GM12878 (cell line): Measurements from ENCODE around the gene CCDC6. TPM values are rescaled to one million over a fixed set of nuclear protein-coding genes. Genes with fewer than 3 reads are reported as not detected.

Experiments used
- ATAC-seq: fragments of 200-7000 bp; cut with Tn5 transposase; 3 replicates; pipeline ENCODE4 v1.9.1; 2020; ENCODE audit warnings: mild to moderate bottlenecking, moderate library complexity
- BruUV-seq: library from RNA; stranded (reverse); fragments of 400-500 nt; replicated peaks from 2 replicates; lab custom pipeline; 2021; lab: Mats Ljungman, UMichigan
- CTCF ChIA-PET: fragments of 300-600 bp; sonication (Branson Sonifier 250); formaldehyde crosslinking; extraction: SDS; loops from one replicate; lab custom pipeline; 2021; ENCODE audit warnings: inconsistent platforms; lab: Yijun Ruan, JAX
- POLR2A ChIA-PET: fragments of 350-600 bp; formaldehyde crosslinking; extraction: SDS; loops from one replicate; lab custom pipeline; 2021; ENCODE audit warnings: inconsistent platforms; lab: Charles Lee
- RAD21 ChIA-PET: fragments of 300-600 bp; sonication (Branson Sonifier 250); formaldehyde crosslinking; loops from one replicate; lab custom pipeline; 2023; ENCODE audit warnings: antibody characterized with exemption; ENCODE audit not compliant: unreplicated experiment; lab: Charles Lee
- SMC1A ChIA-PET: fragments of 300-600 bp; sonication (Branson Sonifier 250); formaldehyde crosslinking; loops from one replicate; lab custom pipeline; 2023; ENCODE audit not compliant: unreplicated experiment, uncharacterized antibody; lab: Charles Lee
- DNase-seq: peaks from one replicate; pipeline ENCODE4 v3.0.0-alpha.2; 2011; ENCODE audit warnings: low read depth, low spot score
- FAIRE-seq: peaks from 3 replicates; lab custom pipeline; 2011; peaks lifted over from hg19 to GRCh38; lab: Jason Lieb, UNC
- H2AFZ ChIP-seq: 2 replicates; pipeline ENCODE4 v1.6.0; 2011; ENCODE audit warnings: low read depth, low read length, control low read depth; ENCODE audit not compliant: control insufficient read depth
- H3K27ac ChIP-seq: 2 replicates; pipeline ENCODE4 v1.5.1; 2011; ENCODE audit warnings: control low read depth; ENCODE audit not compliant: control insufficient read depth, insufficient read depth
- H3K27me3 ChIP-seq, 2 experiments: replicated peaks in 1 of 2; 2 replicates each; pipeline versions ENCODE4 v1.6.0 to v1.6.1; 2011; ENCODE audit warnings: low read length in 1 of 2; ENCODE audit not compliant: control insufficient read depth in 2 of 2, insufficient read depth in 2 of 2
- H3K36me3 ChIP-seq, 2 experiments: 2 replicates each; pipeline ENCODE4 v1.5.1; 2011; ENCODE audit warnings: low read length in 1 of 2; ENCODE audit not compliant: control insufficient read depth in 2 of 2, insufficient read depth in 2 of 2
- H3K4me1 ChIP-seq: 2 replicates; pipeline ENCODE4 v1.6.1; 2011; ENCODE audit warnings: mild to moderate bottlenecking, low read length, moderate library complexity, mixed read lengths; ENCODE audit not compliant: control insufficient read depth, insufficient read depth
- H3K4me2 ChIP-seq: 2 replicates; pipeline ENCODE4 v1.6.0; 2011; ENCODE audit warnings: control low read depth; ENCODE audit not compliant: control insufficient read depth, insufficient read depth
- H3K4me3 ChIP-seq: fragments of 200-600 bp; sonication (generic); 2 replicates; pipeline ENCODE4 v1.5.1; 2016
- H3K79me2 ChIP-seq: 2 replicates; pipeline ENCODE4 v1.6.0; 2011; ENCODE audit warnings: low read length; ENCODE audit not compliant: control insufficient read depth, insufficient read depth
- H3K9ac ChIP-seq: 2 replicates; pipeline ENCODE4 v1.8.0; 2011; ENCODE audit warnings: low read length, control low read depth, mixed read lengths; ENCODE audit not compliant: control insufficient read depth, insufficient read depth
- H3K9me3 ChIP-seq: replicated peaks from 3 replicates; pipeline ENCODE4 v1.5.1; 2011; ENCODE audit warnings: mild to moderate bottlenecking, low read length; ENCODE audit not compliant: control insufficient read depth, insufficient read depth
- H4K20me1 ChIP-seq: 2 replicates; pipeline ENCODE4 v1.6.0; 2011; ENCODE audit not compliant: control insufficient read depth, insufficient read depth
- BHLHE40 ChIP-seq, 2 experiments: fragments of 450-650 bp in 1 of 2; IDR thresholded peaks; 2 replicates each; pipeline ENCODE4 v1.6.1; 2011 to 2017; ENCODE audit warnings: low read depth in 2 of 2, borderline replicate concordance in 1 of 2, improper control_type of control experiment in 1 of 2, low read length in 1 of 2, mild to moderate bottlenecking in 1 of 2
- CBX5 ChIP-seq: sonication (generic); IDR thresholded peaks from 2 replicates; pipeline ENCODE4 v1.6.1; 2016; ENCODE audit warnings: low read depth, moderate library complexity, mild to moderate bottlenecking, inconsistent platforms
- E2F4 ChIP-seq: IDR thresholded peaks from 2 replicates; pipeline ENCODE4 v1.6.1; 2012; ENCODE audit warnings: low read depth, low read length, improper control_type of control experiment
- GABPA ChIP-seq: IDR thresholded peaks from 2 replicates; pipeline ENCODE4 v1.6.1; 2014; ENCODE audit warnings: antibody characterized with exemption, low read depth, mild to moderate bottlenecking, inconsistent platforms
- IRF4 ChIP-seq: IDR thresholded peaks from 2 replicates; pipeline ENCODE4 v1.6.1; 2011; ENCODE audit warnings: low read depth, low read length
- JUNB ChIP-seq: IDR thresholded peaks from 2 replicates; pipeline ENCODE4 v1.6.1; 2016; ENCODE audit warnings: antibody characterized with exemption, mild to moderate bottlenecking
- NFIC ChIP-seq: IDR thresholded peaks from 2 replicates; pipeline ENCODE4 v1.6.1; 2012; ENCODE audit warnings: low read depth, mild to moderate bottlenecking, inconsistent platforms, low read length, moderate library complexity
- NFYB ChIP-seq: IDR thresholded peaks from 2 replicates; pipeline ENCODE4 v1.6.1; 2011; ENCODE audit warnings: low read depth, mild to moderate bottlenecking, low read length, improper control_type of control experiment, moderate library complexity; ENCODE audit not compliant: insufficient read depth
- POLR2A ChIP-seq: IDR thresholded peaks from 2 replicates; pipeline ENCODE4 v1.6.1; 2011; ENCODE audit warnings: low read depth, mild to moderate bottlenecking, low read length
- SIX5 ChIP-seq: IDR thresholded peaks from 2 replicates; pipeline ENCODE4 v1.6.1; 2011; ENCODE audit warnings: mild to moderate bottlenecking, low read depth, low read length, moderate library complexity; ENCODE audit not compliant: severe bottlenecking
- SP1 ChIP-seq: IDR thresholded peaks from one replicate; pipeline ENCODE4 v1.6.1; 2011; ENCODE audit warnings: low read depth, low read length
- YBX1 ChIP-seq: fragments of 450-650 bp; IDR thresholded peaks from 2 replicates; pipeline ENCODE4 v1.6.1; 2016; ENCODE audit warnings: antibody characterized with exemption
- ZBTB40 ChIP-seq: fragments of 450-650 bp; IDR thresholded peaks from 2 replicates; pipeline ENCODE4 v1.6.1; 2016; ENCODE audit warnings: mild to moderate bottlenecking, moderate library complexity, borderline replicate concordance
- ZNF24 ChIP-seq: fragments of 450-650 bp; IDR thresholded peaks from 2 replicates; pipeline ENCODE4 v1.6.1; 2017; ENCODE audit warnings: antibody characterized with exemption, mild to moderate bottlenecking
- in situ Hi-C: fragments of 300-500 bp; cut with MboI; formaldehyde crosslinking; loops from 9 replicates; pipeline ENCODE4 v1.14.3; 2018; ENCODE audit warnings: mixed read lengths
- intact Hi-C: fragments of 100-400 bp; cut with micrococcal nuclease; formaldehyde crosslinking; loops from one replicate; pipeline ENCODE4 v1.14.2; 2022; ENCODE audit not compliant: unreplicated experiment
- polyA plus RNA-seq, 11 experiments: library from polyadenylated mRNA; depleted of rRNA in 4 of 11; unstranded in 6 of 11; stranded (reverse) in 5 of 11; fragments of >200 nt; fragmentation: Nextera tagmentation in 4 of 11; fragmentation: Illumina TruSeq in 1 of 11; extraction: Ambion mirVana in 4 of 11; extraction: Trizol in 1 of 11; gene quantifications; 1 replicate in 1 of 11; 2 replicates in 10 of 11; pipeline versions ENCODE4 v1.2.1 to v1.2.3, GENCODE V29; 2011 to 2016; ENCODE audit warnings: inconsistent platforms in 2 of 11, missing spikeins in 2 of 11, low read depth in 1 of 11
- total RNA-seq, 4 experiments: library from RNA; depleted of rRNA in 3 of 4; stranded (reverse); fragments of >200 nt in 3 of 4; fragmentation: Illumina TruSeq in 1 of 4; extraction: Trizol in 1 of 4; gene quantifications; 2 replicates each; pipeline versions ENCODE4 v1.2.1 to v1.2.3, GENCODE V29; 2013 to 2021
- TF ChIP-seq, protein P1 (sequence below), 3 experiments: IDR thresholded peaks in 2 of 3; conservative IDR thresholded peaks in 1 of 3; 2 replicates each; pipeline ENCODE4 v1.5.1; 2011; ENCODE audit warnings: low read depth in 3 of 3, low read length in 3 of 3, mild to moderate bottlenecking in 3 of 3, control low read depth in 2 of 3, moderate library complexity in 2 of 3, inconsistent platforms in 1 of 3, mixed read lengths in 1 of 3; ENCODE audit not compliant: control insufficient read depth in 2 of 3, insufficient read depth in 1 of 3; ENCODE audit errors: extremely low read depth in 1 of 3

Gene CCDC6
- total and polyA plus RNA-seq, 10 of the 15 experiments (the other 5 are each of a cell fraction or from before 2014, with no cell fraction given) = 11.8 to 46.2 (median 26.7) TPM

DNA sequence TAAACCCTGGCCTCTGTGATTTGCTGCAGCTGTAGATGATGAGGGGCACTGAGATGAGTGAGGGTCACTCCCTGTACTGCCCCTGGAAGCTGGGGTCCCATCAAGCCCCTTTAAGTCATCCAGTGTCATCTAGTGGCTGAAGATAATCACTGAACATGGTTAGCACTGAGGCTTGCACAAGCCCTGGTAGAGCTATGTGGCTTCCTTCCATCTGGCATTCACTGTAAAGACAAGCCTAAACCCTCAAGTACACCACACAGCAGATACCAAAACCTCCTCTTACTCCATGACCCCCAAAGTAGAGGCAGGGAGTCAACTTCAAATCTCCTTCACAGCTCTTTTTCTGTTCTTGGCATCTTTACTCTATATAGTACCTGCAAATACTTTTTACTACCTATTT lies 80.4 kb downstream of the CCDC6 start:
- ChIA-PET CTCF (interaction anchor here (1.6 kb wide), 1 partner anchor 39 kb away, joined by 3 read pairs; no protein-coding TSS in a partner anchor), RAD21 (interaction anchor here (2.1 kb wide), 1 partner anchor 9 kb away, joined by 6 read pairs; no protein-coding TSS in a partner anchor), POLR2A (interaction anchor here (0.6 kb wide), 1 partner anchor 40 kb away, joined by 3 read pairs; no protein-coding TSS in a partner anchor), SMC1A (interaction anchor here (0.8 kb wide), 1 partner anchor 11 kb away, joined by 3 read pairs; no protein-coding TSS in a partner anchor)
- Histone ChIP-seq H4K20me1 (no peaks in the 10 kb centered on the region), H3K9ac (no peak overlapping the region), H3K27ac (no peak overlapping the region), H3K4me1 (peaks cover 14% of the 10 kb centered on the region), H3K27me3 (no peaks in the 10 kb centered on the region), H3K36me3 (peaks cover 4% of the 10 kb centered on the region in 2 experiments; a peak in 3 of 4 replicates), H3K4me2 (no peak overlapping the region), H3K79me2 (no peaks in the 10 kb centered on the region), H2AFZ (no peak overlapping the region), H3K9me3 (no peaks in the 10 kb centered on the region; the same call in 2 of the 3 replicates), H3K4me3 (no peak overlapping the region)
- FAIRE-seq = no peak
- DNase-seq = no peak
- TF ChIP-seq YBX1 (no peak), IRF4 (no peak), E2F4 (no peak), GABPA (no peak), CBX5 (no peak), BHLHE40 (IDR thresholded peaks at IDR 0.05; ENCODE audit: borderline replicate concordance in 1 of 2, low read depth in 2 of 2, low read length in 1 of 2) (no peak), NFYB (no peak), SIX5 (no peak), ZNF24 (no peak), POLR2A (no peak), SP1 (no peak), NFIC (no peak), ZBTB40 (no peak), JUNB (no peak)
- TF ChIP-seq, protein P1, sequence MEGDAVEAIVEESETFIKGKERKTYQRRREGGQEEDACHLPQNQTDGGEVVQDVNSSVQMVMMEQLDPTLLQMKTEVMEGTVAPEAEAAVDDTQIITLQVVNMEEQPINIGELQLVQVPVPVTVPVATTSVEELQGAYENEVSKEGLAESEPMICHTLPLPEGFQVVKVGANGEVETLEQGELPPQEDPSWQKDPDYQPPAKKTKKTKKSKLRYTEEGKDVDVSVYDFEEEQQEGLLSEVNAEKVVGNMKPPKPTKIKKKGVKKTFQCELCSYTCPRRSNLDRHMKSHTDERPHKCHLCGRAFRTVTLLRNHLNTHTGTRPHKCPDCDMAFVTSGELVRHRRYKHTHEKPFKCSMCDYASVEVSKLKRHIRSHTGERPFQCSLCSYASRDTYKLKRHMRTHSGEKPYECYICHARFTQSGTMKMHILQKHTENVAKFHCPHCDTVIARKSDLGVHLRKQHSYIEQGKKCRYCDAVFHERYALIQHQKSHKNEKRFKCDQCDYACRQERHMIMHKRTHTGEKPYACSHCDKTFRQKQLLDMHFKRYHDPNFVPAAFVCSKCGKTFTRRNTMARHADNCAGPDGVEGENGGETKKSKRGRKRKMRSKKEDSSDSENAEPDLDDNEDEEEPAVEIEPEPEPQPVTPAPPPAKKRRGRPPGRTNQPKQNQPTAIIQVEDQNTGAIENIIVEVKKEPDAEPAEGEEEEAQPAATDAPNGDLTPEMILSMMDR (IDR thresholded peaks at IDR 0.05 in 2 of 3, conservative IDR thresholded peaks at IDR 0.05 in 1 of 3; ENCODE audit: control insufficient read depth in 2 of 3, extremely low read depth in 1 of 3, insufficient read depth in 1 of 3, low read depth in 3 of 3, low read length in 3 of 3) = no peak
- BruUV-seq = no TSS peak
- intact Hi-C loops (no loop called here), in situ Hi-C loops (no loop called here)
- ATAC-seq = no peak
